GM12878 (cell line): ENCODE results near the gene VTA1.

Experiments
- ATF2 ChIP-seq: IDR thresholded peaks from 2 replicates; pipeline ENCODE4 v1.6.1; 2012; ENCODE audit warnings: low read length, inconsistent platforms
- CEBPB ChIP-seq, 2 experiments: fragments of 150-350 bp in 1 of 2; IDR thresholded peaks; 2 replicates each; pipeline ENCODE4 v1.6.1; 2012 to 2014; ENCODE audit warnings: low read depth in 2 of 2, low read length in 2 of 2, borderline replicate concordance in 1 of 2, inconsistent platforms in 1 of 2
- CREB1 ChIP-seq: IDR thresholded peaks from 2 replicates; pipeline ENCODE4 v1.6.1; 2012; ENCODE audit warnings: low read depth, mild to moderate bottlenecking, inconsistent platforms
- CTCF ChIP-seq, 3 experiments: IDR thresholded peaks in 2 of 3; conservative IDR thresholded peaks in 1 of 3; 2 replicates each; pipeline ENCODE4 v1.5.1; 2011; ENCODE audit warnings: low read depth in 3 of 3, low read length in 3 of 3, mild to moderate bottlenecking in 3 of 3, control low read depth in 2 of 3, moderate library complexity in 2 of 3, inconsistent platforms in 1 of 3, mixed read lengths in 1 of 3; ENCODE audit not compliant: control insufficient read depth in 2 of 3, insufficient read depth in 1 of 3; ENCODE audit errors: extremely low read depth in 1 of 3
- EP300 ChIP-seq, 2 experiments: fragments of 150-350 bp in 1 of 2; IDR thresholded peaks; 2 replicates each; pipeline ENCODE4 v1.6.1; 2011 to 2012; ENCODE audit warnings: low read depth in 2 of 2, low read length in 2 of 2, borderline replicate concordance in 1 of 2, improper control_type of control experiment in 1 of 2, inconsistent platforms in 1 of 2; ENCODE audit not compliant: control insufficient read depth in 1 of 2
- EZH2 ChIP-seq: IDR thresholded peaks from 2 replicates; pipeline ENCODE4 v1.6.1; 2012; ENCODE audit warnings: low read depth, mild to moderate bottlenecking, control low read depth, inconsistent platforms, low read length, borderline replicate concordance; ENCODE audit not compliant: control insufficient read depth
- FOXM1 ChIP-seq: IDR thresholded peaks from 2 replicates; pipeline ENCODE4 v1.6.1; 2012; ENCODE audit warnings: low read depth, mild to moderate bottlenecking, inconsistent platforms, low read length, moderate library complexity
- NFXL1 ChIP-seq: fragments of 450-650 bp; IDR thresholded peaks from 2 replicates; pipeline ENCODE4 v1.6.1; 2017; ENCODE audit warnings: antibody characterized with exemption, mild to moderate bottlenecking, borderline replicate concordance
- PAX8 ChIP-seq: fragments of 450-650 bp; IDR thresholded peaks from 2 replicates; pipeline ENCODE4 v1.6.1; 2017; ENCODE audit warnings: mild to moderate bottlenecking, moderate library complexity
- REST ChIP-seq: IDR thresholded peaks from 2 replicates; pipeline ENCODE4 v1.6.1; 2012; ENCODE audit warnings: mild to moderate bottlenecking, low read depth, low read length
- TARDBP ChIP-seq: IDR thresholded peaks from 2 replicates; pipeline ENCODE4 v1.6.1; 2016; ENCODE audit warnings: borderline replicate concordance

GRCh38 chr6:142162780-142163179 is 15.7 kb downstream of the VTA1 start:
- no peak for TF ChIP-seq NFXL1
- TF ChIP-seq REST: no peak
- no peak for TF ChIP-seq FOXM1
- TF ChIP-seq CREB1: no peak
- no peak for TF ChIP-seq ATF2
- TF ChIP-seq PAX8: no peak
- no peak for TF ChIP-seq CTCF (IDR thresholded peaks at IDR 0.05 in 2 of 3, conservative IDR thresholded peaks at IDR 0.05 in 1 of 3; ENCODE audit: control insufficient read depth in 2 of 3, extremely low read depth in 1 of 3, insufficient read depth in 1 of 3, low read depth in 3 of 3, low read length in 3 of 3)
- no peak for TF ChIP-seq CEBPB (IDR thresholded peaks at IDR 0.05; ENCODE audit: borderline replicate concordance in 1 of 2, low read depth in 2 of 2, low read length in 2 of 2)
- TF ChIP-seq EP300 (IDR thresholded peaks at IDR 0.05; ENCODE audit: borderline replicate concordance in 1 of 2, control insufficient read depth in 1 of 2, low read depth in 2 of 2, low read length in 2 of 2): no peak
- TF ChIP-seq TARDBP: no peak
- TF ChIP-seq EZH2: no peak
